ENCODE measurements around the gene ZNF438. TPM values are rescaled to one million over a fixed set of nuclear protein-coding genes. Genes with fewer than 3 reads are reported as not detected.

The ZNF438 gene
- total and polyA plus RNA-seq, 2 of the 4 experiments (the other 2 are of a cell fraction) = 1.8 to 2.9 TPM

DNA sequence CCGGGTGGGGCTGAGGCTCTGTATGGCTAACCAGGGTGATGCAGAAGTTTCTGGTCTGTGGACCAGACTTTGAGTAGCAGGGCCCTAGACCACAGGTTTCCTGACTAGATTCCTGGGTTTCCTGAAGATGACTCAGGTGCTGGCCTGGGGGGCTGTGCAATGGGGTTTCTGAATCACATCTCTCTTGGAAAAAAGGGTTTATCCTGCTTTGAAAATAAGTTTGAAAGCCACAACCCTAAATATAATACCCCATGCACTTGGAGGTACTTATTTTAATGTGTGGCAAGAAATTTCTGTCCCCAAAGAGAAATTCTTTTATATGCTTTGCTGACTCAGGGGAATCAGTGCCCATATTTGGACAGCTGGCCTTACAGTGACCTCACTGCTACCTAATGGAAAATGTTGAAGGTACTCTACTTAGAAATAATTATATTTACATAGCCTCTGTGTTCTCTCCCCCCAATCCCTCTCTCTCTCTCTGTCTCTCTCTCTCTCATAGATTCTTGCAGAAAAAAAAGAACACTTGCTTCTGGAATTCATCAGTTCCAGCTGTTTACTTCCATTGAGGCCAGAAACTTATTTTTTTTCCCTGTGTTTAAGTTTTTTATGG lies 217.7 kb downstream of the ZNF438 start (continued):
- TF ChIP-seq CHD1 (IDR thresholded peaks at IDR 0.05; ENCODE audit: low read depth, low read length) = no peak

DNA sequence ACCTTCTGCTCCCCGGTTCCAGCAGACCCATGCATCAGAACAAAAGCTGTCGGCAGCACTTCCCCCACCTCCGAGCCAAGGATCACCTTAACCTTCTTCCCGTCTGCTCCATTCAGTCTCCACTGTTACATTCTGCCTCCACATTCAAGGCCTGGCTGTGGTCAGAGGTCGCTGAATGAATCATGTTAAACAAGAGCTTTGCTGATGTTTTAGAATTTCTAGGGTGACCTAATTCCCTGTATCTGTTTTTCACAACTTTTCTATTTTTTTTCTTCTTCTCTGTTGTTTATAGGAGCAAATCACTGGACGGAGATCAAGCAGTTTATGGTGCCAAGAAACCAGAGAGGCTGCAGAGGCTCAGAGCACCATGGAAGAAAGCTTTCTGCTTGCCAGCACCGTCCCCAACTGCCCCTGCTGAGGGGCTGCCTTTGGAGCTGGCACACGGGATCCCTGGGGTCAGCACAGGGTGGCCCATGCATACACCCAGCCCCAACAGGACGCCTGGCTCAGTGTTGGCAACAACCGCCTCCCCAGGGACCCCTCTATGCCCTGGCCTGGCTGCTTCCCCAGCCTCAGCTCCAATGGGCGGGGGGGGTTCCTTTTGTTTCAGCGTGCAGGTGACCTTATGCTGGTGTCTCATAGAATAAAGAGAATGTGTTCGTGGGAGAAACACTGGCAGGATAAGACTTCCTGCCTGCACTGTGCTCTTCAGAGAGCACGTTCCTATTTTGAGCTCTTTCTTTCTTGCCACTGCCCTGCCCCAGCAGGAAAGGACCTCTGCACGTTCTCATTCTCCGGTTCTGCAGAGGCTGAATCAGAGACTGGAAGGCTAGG lies 219.4 kb downstream of the ZNF438 start:
- in situ Hi-C loops (cut with MboI; ENCODE audit: low sequenced_read_pairs) = no loop called here
- Histone ChIP-seq H3K9me1 (ENCODE audit: insufficient read depth, low read length) (peaks cover 18% of the 10 kb centered on the region), H3K18ac (ENCODE audit: low read depth, low read length) (peak overlapping the region; percentile 87), H3K14ac (replicated peaks; ENCODE audit: low read depth, low read length) (peak overlapping the region; percentile 65), H2AFZ (replicated peaks; ENCODE audit: low read length, poor library complexity) (peak overlapping the region; percentile 33), H3K4me3 (ENCODE audit: insufficient read depth, low read depth, low read length) (no peak overlapping the region), H3K4me2 (ENCODE audit: low read depth, low read length) (peak overlapping the region; percentile 53), H3K23ac (ENCODE audit: low read depth, low read length) (no peak overlapping the region), H3K36me3 (ENCODE audit: control insufficient read depth, insufficient read depth, low read length) (no peaks in the 10 kb centered on the region), H2AK9ac (replicated peaks; ENCODE audit: low read depth, low read length, poor library complexity) (peak overlapping the region; percentile 10), H4K8ac (ENCODE audit: low read depth in 2 of 2, low read length in 2 of 2) (peak overlapping the region in 1 of 2 experiments; percentile 74; a peak in 1 of 4 replicates), H3K4me1 (ENCODE audit: control insufficient read depth, insufficient read depth, low read length) (peaks cover 22% of the 10 kb centered on the region), H2AK5ac (ENCODE audit: low read depth, low read length) (peak overlapping the region; percentile 65), H3K56ac (ENCODE audit: extremely low read depth, insufficient read depth, low read length) (no peak overlapping the region), H2BK15ac (ENCODE audit: low read depth, low read length) (peak overlapping the region; percentile 86; the same call in 1 of the 3 replicates), H3K27ac (ENCODE audit: insufficient read depth, low read length) (peak overlapping the region; percentile 76), H3K4ac (ENCODE audit: low read depth, low read length) (peak overlapping the region; percentile 62), H2BK120ac (ENCODE audit: low read depth, low read length) (peak overlapping the region; percentile 66), H4K91ac (ENCODE audit: insufficient read depth, low read depth, low read length) (peak overlapping the region; percentile 57), H3K79me1 (ENCODE audit: low read depth in 1 of 2, low read length in 2 of 2) (no peaks in the 10 kb centered on the region), H4K5ac (ENCODE audit: low read depth, low read length) (peak overlapping the region; percentile 40), H2BK5ac (ENCODE audit: low read depth, low read length, poor library complexity, severe bottlenecking) (peak overlapping the region; percentile 57), H2BK20ac (ENCODE audit: low read depth, low read length) (peak overlapping the region; percentile 70; the same call in 1 of the 2 replicates), H3K9me3 (ENCODE audit: control insufficient read depth, insufficient read depth, low read length) (no peaks in the 10 kb centered on the region), H4K20me1 (ENCODE audit: insufficient read depth, low read length) (0 out of 2 replicates have a peak, but pooled peaks cover 4% of the 10 kb centered on the region), H3K27me3 (ENCODE audit: control insufficient read depth, insufficient read depth, low read length) (no peaks in the 10 kb centered on the region), H3K9ac (ENCODE audit: low read depth, low read length) (no peak overlapping the region)
- dilution Hi-C loops (cut with HindIII; ENCODE audit: low sequenced_read_pairs, unreplicated experiment) = no loop called here
- intact Hi-C loops (cut with micrococcal nuclease) = no loop called here
- 10% methylated on average over 3 of the region's 16 CpGs; no CpG with 5 or more reads in 1 of the 2 experiments for WGBS, 2 experiments (ENCODE audit: extremely low coverage in 2 of 2, insufficient read length in 1 of 2)
- peak; percentile 95 for DNase-seq
- BruUV-seq (replicated peaks) = no TSS peak
- ChIA-PET CTCF (no interaction called here), POLR2A (ENCODE audit: unreplicated experiment) (interaction anchor here (1.4 kb wide), 1 partner anchor 220 kb away, joined by 4 read pairs; the partner anchor contains the start of gene ZNF438)
- peak; percentile 93 for ATAC-seq (ENCODE audit: low read depth)
- TF ChIP-seq MXI1 (IDR thresholded peaks at IDR 0.05; ENCODE audit: borderline replicate concordance, low read depth, low read length) (no peak), MAZ (IDR thresholded peaks at IDR 0.05; ENCODE audit: borderline replicate concordance, low read depth, low read length) (no peak), RCOR1 (IDR thresholded peaks at IDR 0.05; ENCODE audit: insufficient replicate concordance, low read length) (no peak), FOS (IDR thresholded peaks at IDR 0.05; ENCODE audit: low read depth, low read length) (peak; percentile 73), MAFK (IDR thresholded peaks at IDR 0.05; ENCODE audit: low read depth, low read length) (peak; percentile 74), RAD21 (IDR thresholded peaks at IDR 0.05; ENCODE audit: low read length) (peak; percentile 9; the same call in 1 of the 2 replicates), POLR2A (IDR thresholded peaks at IDR 0.05; ENCODE audit: low read depth, low read length) (no peak)
- TF ChIP-seq, protein P1, sequence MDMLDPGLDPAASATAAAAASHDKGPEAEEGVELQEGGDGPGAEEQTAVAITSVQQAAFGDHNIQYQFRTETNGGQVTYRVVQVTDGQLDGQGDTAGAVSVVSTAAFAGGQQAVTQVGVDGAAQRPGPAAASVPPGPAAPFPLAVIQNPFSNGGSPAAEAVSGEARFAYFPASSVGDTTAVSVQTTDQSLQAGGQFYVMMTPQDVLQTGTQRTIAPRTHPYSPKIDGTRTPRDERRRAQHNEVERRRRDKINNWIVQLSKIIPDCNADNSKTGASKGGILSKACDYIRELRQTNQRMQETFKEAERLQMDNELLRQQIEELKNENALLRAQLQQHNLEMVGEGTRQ (IDR thresholded peaks at IDR 0.05; ENCODE audit: low read depth, low read length) = no peak
- TF ChIP-seq, protein P2, sequence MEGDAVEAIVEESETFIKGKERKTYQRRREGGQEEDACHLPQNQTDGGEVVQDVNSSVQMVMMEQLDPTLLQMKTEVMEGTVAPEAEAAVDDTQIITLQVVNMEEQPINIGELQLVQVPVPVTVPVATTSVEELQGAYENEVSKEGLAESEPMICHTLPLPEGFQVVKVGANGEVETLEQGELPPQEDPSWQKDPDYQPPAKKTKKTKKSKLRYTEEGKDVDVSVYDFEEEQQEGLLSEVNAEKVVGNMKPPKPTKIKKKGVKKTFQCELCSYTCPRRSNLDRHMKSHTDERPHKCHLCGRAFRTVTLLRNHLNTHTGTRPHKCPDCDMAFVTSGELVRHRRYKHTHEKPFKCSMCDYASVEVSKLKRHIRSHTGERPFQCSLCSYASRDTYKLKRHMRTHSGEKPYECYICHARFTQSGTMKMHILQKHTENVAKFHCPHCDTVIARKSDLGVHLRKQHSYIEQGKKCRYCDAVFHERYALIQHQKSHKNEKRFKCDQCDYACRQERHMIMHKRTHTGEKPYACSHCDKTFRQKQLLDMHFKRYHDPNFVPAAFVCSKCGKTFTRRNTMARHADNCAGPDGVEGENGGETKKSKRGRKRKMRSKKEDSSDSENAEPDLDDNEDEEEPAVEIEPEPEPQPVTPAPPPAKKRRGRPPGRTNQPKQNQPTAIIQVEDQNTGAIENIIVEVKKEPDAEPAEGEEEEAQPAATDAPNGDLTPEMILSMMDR (conservative IDR thresholded peaks at IDR 0.05; ENCODE audit: low read depth, low read length) = no peak
